Osteocyte (in vitro differentiated cells): Measurements from ENCODE around the gene RAB11B. TPM values are rescaled to one million over a fixed set of nuclear protein-coding genes. Genes with fewer than 3 reads are reported as not detected.

Experiments used
- DNase-seq: peaks from one replicate; pipeline ENCODE4 v3.0.0; 2021; ENCODE audit warnings: mixed read lengths; ENCODE audit not compliant: unreplicated experiment; ENCODE audit errors: extremely low spot score
- H3K27ac Mint-ChIP-seq: one replicate; pipeline ENCODE4 v1.8.0; 2021; ENCODE audit warnings: mild to moderate bottlenecking, mixed read lengths; ENCODE audit not compliant: unreplicated experiment
- H3K27me3 Mint-ChIP-seq: one replicate; pipeline ENCODE4 v1.8.0; 2021; ENCODE audit warnings: mixed read lengths; ENCODE audit not compliant: unreplicated experiment
- H3K36me3 Mint-ChIP-seq: one replicate; pipeline ENCODE4 v1.8.0; 2021; ENCODE audit warnings: mixed read lengths; ENCODE audit not compliant: unreplicated experiment
- H3K4me1 Mint-ChIP-seq: one replicate; pipeline ENCODE4 v1.8.0; 2021; ENCODE audit warnings: mixed read lengths; ENCODE audit not compliant: unreplicated experiment
- H3K4me3 Mint-ChIP-seq: one replicate; pipeline ENCODE4 v1.8.0; 2021; ENCODE audit warnings: mild to moderate bottlenecking, moderate library complexity, mixed read lengths; ENCODE audit not compliant: unreplicated experiment
- H3K9me3 Mint-ChIP-seq: one replicate; pipeline ENCODE4 v1.8.0; 2021; ENCODE audit warnings: mixed read lengths; ENCODE audit not compliant: unreplicated experiment
- CTCF ChIP-seq: fragments of 200-600 bp; sonication (generic); IDR thresholded peaks from 2 replicates; pipeline ENCODE4 v1.5.0; 2021; ENCODE audit warnings: antibody characterized with exemption, mild to moderate bottlenecking, moderate library complexity
- total RNA-seq: library from RNA; stranded (reverse); gene quantifications from 2 replicates; pipeline ENCODE4 v1.2.1, GENCODE V29; 2021

Gene RAB11B
- total RNA-seq, 1 donor from 2014 or later = 130 TPM

GRCh38 chr19:8360196-8360595 lies 30.0 kb upstream of the RAB11B start:
- Mint-ChIP-seq H3K4me1 (peaks cover 45% of the 10 kb centered on the region), H3K36me3 (no peaks in the 10 kb centered on the region), H3K9me3 (peaks cover 4% of the 10 kb centered on the region), H3K27ac (no peak overlapping the region), H3K27me3 (no peaks in the 10 kb centered on the region), H3K4me3 (no peak overlapping the region)
- TF ChIP-seq CTCF = no peak
- DNase-seq = no peak

- DNase-seq = peak; percentile 97
- H3K4me1 Mint-ChIP-seq = peaks cover 39% of the 10 kb centered on the region
- no peaks in the 10 kb centered on the region for H3K27me3 Mint-ChIP-seq
- peak overlapping the region; percentile 54 for H3K4me3 Mint-ChIP-seq
- no peak for TF ChIP-seq CTCF
- no peaks in the 10 kb centered on the region for H3K9me3 Mint-ChIP-seq
- H3K27ac Mint-ChIP-seq = peak overlapping the region; percentile 95
- H3K36me3 Mint-ChIP-seq = no peaks in the 10 kb centered on the region
Measured at GRCh38 chr19:8361921-8362793, 28.0 kb upstream of the RAB11B start.

- peak; percentile 89 for DNase-seq
- H3K9me3 Mint-ChIP-seq = no peaks in the 10 kb centered on the region
- peaks cover 49% of the 10 kb centered on the region for H3K4me1 Mint-ChIP-seq
- H3K4me3 Mint-ChIP-seq = peak within 1 kb of the TSS; percentile 79
- peak within 1 kb of the TSS; percentile 97 for H3K27ac Mint-ChIP-seq
- TF ChIP-seq CTCF = peak; percentile 21
- peaks cover 2% of the 10 kb centered on the region for H3K36me3 Mint-ChIP-seq
- H3K27me3 Mint-ChIP-seq = no peaks in the 10 kb centered on the region
Measured at GRCh38 chr19:8363803-8364771, 26.1 kb upstream of the RAB11B start, which contains the start of gene ANGPTL4. Gene ANGPTL4 (plus strand): TSS chr19:8364155. CDS start chr19:8364322, 167 bp downstream.

GRCh38 chr19:8366121-8366581 lies 24.0 kb upstream of the RAB11B start:
- TF ChIP-seq CTCF = no peak
- Mint-ChIP-seq H3K27me3 (no peaks in the 10 kb centered on the region), H3K9me3 (no peaks in the 10 kb centered on the region), H3K4me1 (peaks cover 49% of the 10 kb centered on the region), H3K36me3 (peaks cover 2% of the 10 kb centered on the region), H3K4me3 (no peak overlapping the region), H3K27ac (peak overlapping the region; percentile 85)
- no peak for DNase-seq
